IPS-18c (cell line): Measurements from ENCODE around the gene PACS2.

Experiments
- H3K4me3 ChIP-seq: 2 replicates; pipeline ENCODE4 v1.7.0; 2013; ENCODE audit warnings: low read depth, mild to moderate bottlenecking, low read length, moderate library complexity; ENCODE audit not compliant: insufficient read depth
- H3K9me3 ChIP-seq: one replicate; pipeline ENCODE4 v1.6.1; 2013; ENCODE audit warnings: mild to moderate bottlenecking, low read length, moderate library complexity; ENCODE audit not compliant: control insufficient read depth, insufficient read depth

Gene PACS2

DNA sequence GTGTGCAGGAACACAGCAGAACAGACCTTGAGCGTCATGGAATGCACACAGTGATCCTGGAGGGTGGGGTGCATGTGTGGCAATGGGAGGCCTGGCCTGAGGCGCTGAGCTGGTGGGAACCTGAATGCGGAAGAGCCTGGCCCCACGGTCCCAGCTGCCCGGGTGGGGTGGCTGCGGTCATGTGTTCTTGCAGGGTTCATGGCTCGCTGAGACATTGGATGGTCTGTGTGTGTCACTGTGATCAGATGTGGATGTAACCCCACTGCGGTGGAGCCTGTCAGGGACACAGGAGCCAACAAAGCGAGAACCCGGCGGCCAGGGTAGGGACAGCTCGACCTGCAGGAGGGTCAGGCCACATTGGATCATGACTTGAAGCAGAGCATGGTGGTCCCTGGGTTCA is 128.3 kb downstream of the PACS2 start:
- H3K9me3 ChIP-seq: no peaks in the 10 kb centered on the region
- H3K4me3 ChIP-seq: no peak overlapping the region

DNA sequence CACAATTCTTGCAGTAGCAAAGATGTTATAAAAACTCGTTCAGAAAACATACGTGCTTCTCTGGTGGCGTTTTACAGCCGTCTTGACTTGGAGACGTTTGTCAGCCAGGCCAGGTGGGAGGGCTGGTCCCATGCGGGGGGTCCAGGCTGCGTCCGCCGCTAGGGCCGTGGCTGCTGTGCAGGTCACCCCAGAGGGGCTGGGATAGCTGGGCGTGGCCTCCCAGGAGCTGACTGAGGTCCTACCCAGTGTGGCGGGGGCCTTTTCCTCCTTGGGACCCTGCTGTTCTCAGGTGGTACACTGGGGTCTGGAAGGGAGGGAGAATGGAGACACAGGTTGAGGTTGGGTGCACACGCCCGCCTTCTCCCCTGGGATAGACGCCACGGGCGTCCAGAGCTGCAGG is 130.3 kb downstream of the PACS2 start:
- Histone ChIP-seq H3K4me3 (no peak overlapping the region), H3K9me3 (no peaks in the 10 kb centered on the region)

DNA sequence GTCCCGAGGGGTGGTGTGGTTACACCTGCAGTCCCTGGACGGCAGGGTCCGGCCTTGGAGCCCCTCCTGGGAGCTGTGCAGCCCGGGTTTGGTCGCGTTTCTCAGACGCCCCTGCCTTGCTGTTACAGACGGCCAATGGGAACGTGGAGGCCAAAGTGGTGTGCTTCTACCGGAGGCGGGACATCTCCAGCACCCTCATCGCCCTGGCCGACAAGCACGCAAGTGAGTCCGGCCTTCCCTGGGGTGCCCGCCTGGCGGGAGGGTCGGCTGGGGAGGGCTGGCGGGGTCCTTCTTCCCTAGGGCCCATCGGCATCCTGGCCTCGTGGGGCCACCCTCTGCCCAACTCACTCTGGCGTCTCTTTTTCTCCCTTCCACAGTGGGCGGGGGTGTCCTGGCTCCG is 130.7 kb downstream of the PACS2 start:
- Histone ChIP-seq H3K9me3 (no peaks in the 10 kb centered on the region), H3K4me3 (no peak overlapping the region)

DNA sequence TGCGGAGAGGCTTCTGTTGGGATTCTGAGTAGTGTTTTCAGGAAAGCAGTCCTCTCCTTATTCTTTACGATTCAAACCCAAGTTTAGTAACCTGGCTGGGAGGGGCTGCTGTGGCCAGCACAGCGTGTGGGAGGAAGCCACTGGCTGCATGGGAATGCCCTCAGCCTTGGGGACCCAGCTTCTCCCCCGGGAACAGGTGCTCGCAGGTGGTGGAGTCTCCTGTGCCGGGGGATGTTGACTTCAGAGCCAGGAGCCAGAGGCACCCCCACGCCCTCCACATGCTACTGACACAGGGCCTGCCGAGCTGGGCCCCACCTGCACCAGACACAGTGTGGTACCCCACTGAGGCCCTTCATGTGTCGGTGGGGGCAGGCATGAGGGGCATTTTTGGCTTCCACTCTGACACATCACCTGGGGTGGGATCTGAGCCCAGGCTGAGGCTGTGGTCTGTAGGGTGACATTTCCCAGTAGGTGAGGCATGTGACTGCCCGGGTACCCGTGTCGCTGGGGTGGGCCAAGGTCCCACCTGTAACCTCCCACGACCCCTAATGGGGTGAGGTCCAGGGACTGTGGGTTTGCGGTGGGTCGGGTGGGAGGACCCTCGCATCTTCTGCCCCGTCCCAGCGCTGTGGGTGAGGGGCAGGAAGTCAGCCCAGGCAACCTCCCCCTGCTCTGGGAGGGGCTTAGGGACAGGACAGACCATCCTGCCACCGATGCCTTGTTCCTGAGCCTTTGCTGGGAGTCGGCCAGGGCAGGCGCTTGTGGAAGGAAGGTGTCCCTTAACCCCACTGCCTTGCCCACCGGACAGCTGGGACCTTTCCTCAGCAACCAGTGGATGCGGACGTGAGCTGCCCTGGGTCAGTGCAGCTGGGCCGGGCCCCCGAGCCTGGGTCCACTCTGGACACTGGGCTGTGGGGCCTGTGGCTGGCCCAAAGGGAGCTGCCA is 131.6 kb downstream of the PACS2 start:
- no peak overlapping the region for H3K4me3 ChIP-seq
- no peaks in the 10 kb centered on the region for H3K9me3 ChIP-seq

DNA sequence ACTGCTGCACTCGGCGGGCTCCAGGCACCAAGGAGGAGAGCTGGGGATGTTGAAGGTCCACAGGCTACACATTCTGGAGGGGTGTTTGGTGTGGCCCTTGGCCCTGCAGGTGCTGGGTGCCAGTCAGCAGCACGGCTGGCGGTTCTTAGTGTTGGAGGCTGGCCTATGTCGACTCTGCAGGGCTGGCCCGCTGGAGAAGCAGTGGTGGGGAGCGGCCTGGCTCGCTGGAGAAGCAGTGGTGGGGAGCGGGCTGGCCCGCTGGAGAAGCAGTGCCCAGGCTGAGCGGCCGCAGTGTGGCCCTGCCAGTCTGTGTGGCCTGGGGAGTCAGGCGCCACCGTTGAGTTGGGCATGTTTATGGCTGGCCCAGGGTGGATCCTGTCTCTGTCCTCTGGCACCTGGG is 132.4 kb downstream of the PACS2 start:
- Histone ChIP-seq H3K4me3 (no peak overlapping the region), H3K9me3 (no peaks in the 10 kb centered on the region)
